Gastroesophageal sphincter (tissue), 2 donors: ENCODE data around the gene DBH.

Experiments
- EP300 ChIP-seq: sonication (generic); formaldehyde crosslinking; IDR thresholded peaks from one replicate; pipeline ENCODE4 v1.6.1; 2017; ENCODE audit warnings: antibody characterized with exemption, mild to moderate bottlenecking
- POLR2A ChIP-seq, 2 donors: fragments of 450-650 bp; IDR thresholded peaks; one replicate each; pipeline ENCODE4 v1.6.1; 2017; ENCODE audit warnings: antibody characterized with exemption in 2 of 2, mild to moderate bottlenecking in 2 of 2, moderate library complexity in 1 of 2

DNA sequence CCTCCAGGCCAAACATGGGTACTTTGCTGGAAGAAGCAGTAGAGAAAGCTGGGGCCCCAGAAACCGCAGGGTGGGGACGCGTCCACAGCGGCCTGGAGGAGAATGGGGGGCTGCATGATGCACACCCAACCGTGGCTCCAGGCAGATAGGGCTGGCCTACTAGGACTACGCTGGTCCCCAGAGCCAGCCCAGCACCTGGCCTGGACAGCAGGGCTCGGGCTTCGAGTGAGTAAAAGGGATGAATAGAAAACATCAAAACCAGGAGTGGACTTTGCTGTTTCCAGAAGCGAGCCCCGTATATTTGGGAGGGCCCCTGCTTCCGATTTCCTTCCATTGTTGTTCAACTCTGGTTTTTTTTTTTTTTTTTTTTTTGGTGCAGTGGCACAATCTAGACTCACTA, 30.7 kb downstream of the DBH start:
- TF ChIP-seq POLR2A (IDR thresholded peaks at IDR 0.05): no peak
- TF ChIP-seq EP300: no peak
